SW 1271 (cell line): Measurements from ENCODE around the gene SERINC5.
"Not testable (repeated sequence)": the region's sequence is repeated elsewhere in the genome, so short reads cannot be mapped to it uniquely, and the experiment has no call there.

Source experiments
- DNase-seq, 2 experiments: peaks; one replicate each; lab custom pipeline; 2025; lab: John Stamatoyannopoulos, UW

Gene SERINC5

DNA sequence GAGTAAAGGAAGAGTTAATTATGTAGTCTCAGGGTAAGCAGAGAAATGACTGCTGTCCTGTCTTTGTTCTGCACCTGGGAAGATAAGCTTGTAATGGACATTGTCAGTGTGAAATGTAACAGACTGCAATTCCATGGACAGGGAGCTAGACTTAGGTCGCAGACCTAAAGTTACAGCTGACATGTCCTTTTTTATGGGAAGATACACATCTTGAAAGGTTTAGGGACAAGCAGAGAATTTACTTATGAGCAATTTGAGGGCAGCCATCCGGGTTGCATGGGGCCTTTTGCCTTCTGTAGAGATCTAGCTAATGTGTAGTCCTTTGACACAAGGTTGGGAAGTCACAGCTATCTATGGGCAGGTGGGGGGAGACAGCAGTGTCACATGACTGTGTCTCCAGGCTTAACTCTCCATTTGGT, 85.7 kb downstream of the SERINC5 start:
- no peak for DNase-seq

DNA sequence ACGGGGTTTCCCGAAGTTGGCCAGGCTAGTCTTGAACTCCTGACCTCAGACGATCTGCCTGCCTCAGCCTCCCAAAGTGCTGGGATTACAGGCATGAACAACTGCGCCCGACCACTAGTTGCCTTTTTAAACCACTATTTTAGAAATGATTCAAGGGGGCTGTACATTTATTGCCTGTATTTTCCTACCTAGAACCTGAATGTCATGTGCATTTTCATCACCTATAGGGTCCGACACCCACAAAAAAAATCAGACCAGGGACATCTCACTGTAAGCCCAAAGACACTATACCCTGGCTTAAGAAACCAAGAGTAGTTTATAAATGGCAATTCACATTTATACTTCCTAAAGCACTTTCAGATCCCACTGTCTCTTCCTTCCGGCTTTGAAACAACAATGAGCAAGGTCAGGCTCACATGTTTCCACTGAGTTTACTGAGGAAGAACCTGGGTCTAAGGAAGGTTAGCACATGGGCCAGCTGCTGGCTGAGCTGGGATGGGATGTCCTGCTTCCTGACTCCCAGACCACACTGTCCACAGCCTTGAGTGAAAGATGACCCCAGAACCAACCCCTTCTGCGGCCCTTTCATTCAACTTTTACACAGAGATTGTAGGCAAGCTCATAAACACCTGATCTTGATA, 87.3 kb downstream of the SERINC5 start:
- no peak for DNase-seq

DNA sequence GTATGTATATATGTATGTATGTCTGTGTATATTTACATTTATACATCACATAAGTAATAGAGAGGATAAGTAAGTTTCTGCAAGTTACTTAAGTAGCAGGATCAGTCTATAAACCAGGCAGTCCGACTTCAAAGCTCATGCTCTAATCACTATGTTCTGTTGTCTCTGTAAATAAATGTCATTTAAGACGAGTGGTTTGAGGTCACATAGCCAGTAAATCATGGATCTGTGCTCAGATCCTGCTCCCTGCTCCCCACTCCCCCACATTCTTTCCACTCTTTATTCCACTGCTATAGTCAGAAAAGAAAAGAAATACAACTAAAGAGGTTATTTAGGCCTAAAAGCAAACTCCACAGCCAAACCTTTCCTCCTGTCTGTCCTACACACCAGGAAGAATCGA, 90.4 kb downstream of the SERINC5 start:
- DNase-seq: no peak

DNA sequence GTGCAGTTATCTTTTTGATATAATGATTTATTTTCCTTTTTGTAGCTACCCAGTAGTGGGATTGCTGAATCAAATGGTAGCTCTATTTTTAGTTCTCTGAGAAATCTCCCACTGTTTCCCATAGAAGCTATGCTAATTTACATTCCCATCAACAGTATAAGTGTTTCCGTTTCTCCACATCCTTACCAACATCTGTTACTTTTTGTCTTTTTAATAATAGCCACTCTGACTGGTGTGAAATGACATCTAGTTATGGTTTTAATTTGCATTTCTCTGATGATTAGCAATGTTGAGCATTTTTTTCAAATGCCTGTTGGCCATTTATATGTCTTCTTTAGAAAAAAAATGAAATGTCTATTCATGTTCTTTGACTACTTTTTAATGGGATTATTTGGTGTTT, 94.7 kb downstream of the SERINC5 start:
- DNase-seq: no peak

DNA sequence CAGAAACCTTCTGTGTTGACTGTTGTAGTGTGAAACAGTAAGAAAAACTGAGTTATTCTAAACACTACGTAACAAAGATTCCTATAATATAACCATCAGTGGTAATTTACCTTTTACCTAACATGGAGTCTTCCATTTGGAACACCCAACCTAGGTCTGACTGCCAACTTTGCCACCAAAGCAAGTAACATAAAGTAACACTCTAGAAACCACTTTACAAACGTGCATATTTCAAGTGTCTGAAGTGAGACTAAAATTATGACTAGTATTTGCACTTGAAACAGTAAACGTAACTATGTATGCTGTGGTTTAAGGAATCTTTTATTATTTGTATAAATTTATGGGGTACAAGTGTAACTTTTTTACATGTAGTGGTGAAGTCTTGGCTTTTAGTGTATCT, 95.6 kb downstream of the SERINC5 start:
- DNase-seq: no peak

DNA sequence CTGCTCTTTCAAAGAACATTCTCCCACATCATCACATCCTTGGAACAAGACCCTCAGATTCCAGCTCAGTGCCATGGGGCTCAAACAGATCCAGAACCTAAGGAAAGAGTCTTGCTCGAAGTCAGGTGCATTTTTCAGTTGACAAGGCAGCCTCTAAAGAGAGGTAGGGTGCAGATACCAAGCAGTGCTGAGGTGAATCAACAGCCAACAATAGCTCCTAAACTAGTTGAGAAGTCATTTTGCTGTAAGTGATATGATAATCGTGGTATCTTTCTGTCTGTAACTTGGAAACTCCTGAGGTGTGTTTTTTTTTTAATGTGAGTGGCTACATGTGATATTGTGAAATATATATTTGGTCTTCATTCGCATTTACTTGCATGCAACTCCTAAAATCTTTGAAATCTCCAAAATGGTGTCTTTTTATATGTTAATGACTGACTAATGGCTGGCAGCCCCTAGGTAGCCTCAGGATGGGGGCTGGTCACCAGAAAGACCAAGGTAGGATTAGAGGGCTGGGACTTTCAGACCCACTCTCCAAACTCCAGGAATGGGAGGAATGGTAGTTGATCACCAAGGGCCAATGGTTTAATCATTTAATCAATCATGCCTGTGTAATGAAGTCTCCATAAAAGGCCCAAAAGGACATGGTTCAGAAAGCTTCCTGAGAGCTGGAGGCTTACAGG, 96.6 kb downstream of the SERINC5 start:
- no peak for DNase-seq

DNA sequence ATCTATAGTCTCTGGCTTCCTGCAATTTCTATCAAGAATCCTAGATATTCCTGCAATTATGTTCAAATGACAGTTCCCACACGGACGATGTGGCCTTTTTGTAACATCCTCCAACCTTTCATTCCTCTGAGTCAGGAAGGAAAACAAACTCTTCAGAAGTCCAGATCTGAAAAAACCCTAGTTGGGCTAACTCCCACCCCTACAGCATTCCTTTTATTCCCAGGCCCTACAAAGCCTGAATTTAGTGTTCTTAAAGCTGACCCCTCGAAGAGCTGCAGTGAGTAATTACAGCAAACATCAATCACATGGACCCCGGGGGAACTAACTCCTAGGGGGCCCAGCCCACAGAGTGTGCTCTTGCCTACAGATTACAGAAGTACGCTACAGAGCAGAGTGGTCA, 99.7 kb downstream of the SERINC5 start:
- no peak for DNase-seq

DNA sequence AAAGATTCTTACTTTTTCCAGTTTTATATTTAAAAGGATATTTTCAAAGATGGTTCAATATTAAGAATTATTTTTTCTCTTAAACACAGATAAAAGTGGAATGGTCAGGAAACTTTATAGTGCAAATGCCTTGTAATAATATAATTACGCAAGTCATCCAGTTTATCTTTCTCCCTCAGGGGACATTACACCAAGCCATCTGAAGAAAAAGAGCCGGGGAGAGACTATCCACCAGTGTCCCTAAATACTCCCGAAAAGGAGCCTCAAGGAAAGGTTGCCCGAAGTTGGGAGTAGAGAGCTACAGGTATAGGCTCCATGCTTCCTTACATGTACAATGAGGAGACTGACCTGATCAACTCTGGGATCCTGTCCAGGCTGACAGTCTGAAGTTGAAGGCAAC, 101.1 kb downstream of the SERINC5 start:
- no peak for DNase-seq

DNA sequence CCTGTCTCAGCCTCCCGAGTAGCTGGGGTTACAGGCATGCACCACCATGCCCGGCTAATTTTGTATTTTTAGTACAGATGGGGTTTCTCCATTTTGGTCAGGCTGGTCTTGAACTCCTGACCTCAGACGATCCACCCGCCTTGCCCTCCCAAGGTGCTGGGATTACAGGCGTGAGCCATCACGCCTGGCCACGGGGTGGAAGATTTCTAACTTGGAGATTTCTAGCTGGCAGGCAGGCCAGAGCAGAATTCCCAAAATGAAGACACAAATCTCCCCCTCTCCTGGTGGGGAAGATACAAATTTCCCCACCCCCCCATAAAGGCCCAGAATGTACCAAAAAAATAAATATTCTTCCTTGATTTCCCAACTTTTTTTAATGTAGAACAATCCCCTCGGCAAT, 101.6 kb downstream of the SERINC5 start:
- DNase-seq: not testable (repeated sequence)

DNA sequence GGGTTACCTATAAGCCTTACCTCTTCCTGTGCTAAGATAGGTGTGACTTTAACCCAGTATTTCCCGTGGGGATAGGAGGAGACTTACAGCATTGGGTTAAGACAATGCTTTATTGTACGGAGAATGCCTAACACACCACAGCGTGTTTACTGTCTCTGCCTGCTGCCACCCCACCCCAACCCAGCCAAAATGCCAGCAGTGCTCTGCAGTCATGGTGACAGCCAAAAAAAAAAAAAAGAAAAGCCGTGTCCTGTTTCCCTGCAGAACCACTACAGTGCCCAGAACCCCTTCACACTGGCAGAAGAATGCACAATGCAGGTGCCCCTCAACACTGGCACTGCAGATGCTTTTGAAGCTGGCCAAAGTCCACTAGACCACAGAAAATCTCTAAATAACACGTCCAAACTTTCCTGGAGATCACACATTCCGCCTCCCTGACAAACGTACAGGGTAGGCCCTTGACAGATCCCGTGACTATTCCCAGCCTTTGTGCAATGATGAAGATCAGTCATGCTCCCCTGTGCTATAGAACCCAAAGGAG, 102.2 kb downstream of the SERINC5 start:
- no peak for DNase-seq

DNA sequence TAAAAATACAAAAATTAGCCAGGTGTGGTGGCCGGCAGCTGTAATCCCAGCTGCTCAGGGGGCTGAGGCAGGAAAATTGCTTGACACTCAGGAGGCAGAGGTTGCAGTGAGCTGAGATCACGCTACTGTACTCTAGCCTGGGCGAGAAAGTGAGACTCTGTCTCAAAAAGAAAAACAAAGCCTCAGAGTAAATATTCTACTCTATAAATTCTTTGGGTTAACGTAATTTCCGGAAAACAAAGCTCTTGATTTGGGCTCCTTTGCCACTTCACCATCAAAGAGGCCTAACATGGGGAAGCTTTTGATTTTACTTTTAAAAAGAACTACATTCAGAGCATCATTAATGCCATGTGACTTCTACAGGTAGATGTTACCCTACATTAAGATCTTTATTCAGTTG, 103.1 kb downstream of the SERINC5 start:
- DNase-seq: no peak

DNA sequence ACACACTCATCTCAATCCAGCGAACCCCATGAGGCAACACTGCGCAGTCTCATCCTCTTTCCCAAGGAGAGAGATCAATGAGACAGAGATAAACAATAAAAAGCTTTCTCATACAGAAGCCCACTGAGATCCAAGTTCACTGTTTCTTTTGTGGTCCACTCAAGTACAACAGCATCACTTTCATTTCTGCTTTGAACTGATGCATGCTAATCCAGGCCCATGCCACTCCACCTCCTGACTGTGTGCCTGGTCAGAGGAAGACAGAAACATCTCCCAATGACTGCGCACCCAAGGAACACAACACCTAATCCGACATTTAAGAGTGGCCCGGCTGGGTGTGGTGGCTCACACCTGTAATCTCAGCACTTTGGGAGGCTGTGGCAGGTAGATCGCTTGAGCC, 104.0 kb downstream of the SERINC5 start:
- DNase-seq: no peak

DNA sequence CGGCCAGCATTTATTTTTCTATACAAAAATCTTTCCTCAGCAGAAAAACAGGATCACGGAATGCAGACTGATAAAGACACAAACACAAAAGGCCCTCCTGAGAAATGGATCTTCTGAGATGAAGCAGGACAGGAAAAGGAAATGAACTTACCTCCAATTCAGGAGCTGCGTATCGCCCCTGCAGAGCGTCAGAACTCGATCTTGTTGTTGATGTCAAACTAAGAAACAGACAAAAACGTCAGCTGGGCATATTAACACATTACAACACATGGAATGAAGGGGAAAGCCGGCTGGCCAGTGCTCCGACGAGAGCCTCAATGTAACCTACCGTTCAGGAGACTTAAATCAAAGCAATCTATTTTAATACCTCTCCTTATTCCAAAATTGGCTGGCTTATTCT, 105.1 kb downstream of the SERINC5 start:
- DNase-seq: no peak

DNA sequence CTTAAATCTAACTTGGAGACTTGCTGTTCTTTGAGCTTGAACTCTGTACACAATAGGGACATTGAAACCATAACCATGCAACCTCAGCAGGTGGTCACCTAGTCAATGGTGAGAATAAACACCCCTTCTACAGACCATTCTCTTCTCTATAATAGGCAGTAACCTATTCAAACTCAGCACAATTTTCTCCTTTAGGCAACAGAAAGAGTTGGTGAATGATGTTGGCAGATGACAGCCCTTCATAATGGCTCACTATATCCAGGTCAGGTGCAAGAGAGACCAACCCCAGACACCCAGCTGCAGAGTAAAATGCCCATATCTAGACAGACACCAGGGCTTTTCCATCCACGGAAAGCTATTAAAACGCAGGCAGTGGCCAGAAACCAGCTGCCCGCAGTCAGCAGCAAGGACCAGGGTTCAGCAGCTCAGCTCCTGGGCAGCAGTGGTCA, 106.7 kb downstream of the SERINC5 start:
- DNase-seq: no peak

DNA sequence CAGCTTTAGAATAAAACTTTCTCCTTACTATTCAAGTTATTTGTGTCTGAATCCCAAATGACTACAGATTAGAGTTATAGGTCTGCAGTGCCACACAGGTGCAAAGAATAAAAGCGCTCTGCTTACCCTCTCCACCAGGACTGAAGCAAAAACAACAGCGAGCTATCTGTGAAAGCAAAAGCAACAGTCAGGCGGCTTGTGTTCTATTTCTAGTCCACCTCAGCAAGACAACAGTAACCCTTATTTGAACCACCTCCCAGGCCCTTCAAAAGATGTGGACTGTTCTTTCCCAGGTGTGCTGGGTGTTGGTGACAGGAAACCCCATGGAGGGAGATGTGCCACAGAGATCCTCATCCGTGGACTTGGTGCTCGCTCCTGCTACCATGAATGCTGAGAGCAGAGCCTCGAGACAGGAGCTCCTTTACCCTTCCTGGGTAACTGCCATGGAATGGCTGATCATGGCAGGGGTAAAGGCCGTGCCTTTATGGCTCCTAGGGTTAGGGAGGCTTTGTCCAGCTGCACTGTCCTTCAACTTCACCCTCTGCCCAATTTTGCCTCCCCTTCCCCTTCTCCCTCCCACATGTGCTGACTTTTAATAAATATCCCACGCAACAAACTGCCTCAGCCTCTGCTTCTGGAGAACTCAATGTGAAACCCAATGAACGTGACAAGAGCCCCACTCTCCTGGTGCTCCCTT, 108.6 kb downstream of the SERINC5 start:
- no peak for DNase-seq

DNA sequence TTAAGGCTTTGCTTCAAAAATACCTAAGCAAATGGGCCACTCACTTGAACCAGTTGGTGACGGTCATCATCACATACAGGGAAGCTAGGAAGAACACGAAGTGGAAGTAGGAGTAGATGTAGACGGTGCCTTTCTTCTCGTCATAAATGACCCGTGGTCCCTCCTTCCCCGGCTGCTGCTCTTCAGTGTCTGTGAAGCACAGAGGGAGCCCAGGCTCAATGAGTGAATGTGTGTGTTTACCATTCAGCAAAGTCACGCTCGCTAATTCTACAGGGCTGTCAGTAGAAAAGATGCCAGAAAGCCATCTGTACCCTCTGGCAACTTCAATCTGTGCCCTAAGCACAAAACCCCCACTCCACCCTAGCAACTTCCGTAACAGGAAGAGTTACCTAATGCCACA, 109.8 kb downstream of the SERINC5 start:
- DNase-seq: no peak

DNA sequence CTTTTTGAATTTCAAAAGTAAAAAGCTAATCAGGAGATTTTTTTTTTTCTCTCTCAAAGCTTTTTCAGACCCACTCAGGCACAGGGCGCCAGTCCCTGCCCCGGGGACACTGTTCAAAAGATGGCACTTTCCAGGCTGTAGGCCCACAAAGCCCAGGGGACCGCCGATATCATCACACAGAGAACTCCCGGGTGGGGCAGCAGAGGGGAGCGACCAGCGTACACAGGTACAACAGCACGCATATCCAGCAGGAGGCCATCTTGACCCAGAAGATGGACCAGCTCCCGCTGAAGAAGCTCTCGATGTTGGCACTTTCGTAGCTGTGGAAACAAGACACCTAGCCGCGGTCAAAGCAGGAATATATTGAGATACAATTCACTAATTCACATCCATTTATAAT, 112.4 kb downstream of the SERINC5 start:
- DNase-seq: no peak

DNA sequence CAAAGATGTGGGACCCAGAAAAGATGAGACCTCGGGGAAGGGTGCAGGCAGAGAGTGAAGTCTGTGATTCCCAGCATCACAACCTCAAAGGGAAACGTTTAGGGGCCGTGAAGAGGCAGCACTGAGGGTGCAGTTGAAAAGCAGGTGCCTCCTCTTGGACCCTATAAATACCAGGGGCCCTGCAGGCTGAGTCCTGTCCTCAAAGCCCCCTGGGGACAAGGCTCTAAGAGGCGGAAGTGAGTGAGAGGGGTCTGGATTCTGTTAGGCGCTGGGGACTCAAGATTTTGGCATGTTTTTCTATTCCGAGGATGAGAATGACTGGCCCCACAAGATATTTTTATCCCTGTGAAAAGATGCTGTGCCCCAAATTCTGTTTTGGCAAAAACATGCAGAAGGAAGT, 112.9 kb downstream of the SERINC5 start:
- DNase-seq: no peak

DNA sequence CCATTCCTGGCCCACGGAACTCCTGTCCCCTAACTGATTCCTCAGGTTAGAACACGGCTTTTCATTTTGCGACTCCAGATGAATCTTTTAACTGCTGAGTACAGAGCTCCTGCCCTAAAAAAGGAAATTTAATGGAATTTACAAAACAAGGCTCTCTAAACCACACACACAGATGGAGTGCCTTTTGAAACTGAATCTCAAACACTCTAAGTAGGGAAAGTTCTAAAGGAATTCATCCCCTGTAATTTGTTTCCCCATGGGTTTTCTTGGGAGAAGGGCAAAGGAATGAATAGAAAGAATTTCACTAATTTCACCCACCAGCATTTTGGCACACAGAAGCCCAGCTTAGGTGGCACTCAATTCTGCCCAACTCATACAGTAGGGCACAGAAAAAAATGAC, 114.2 kb downstream of the SERINC5 start:
- no peak for DNase-seq

DNA sequence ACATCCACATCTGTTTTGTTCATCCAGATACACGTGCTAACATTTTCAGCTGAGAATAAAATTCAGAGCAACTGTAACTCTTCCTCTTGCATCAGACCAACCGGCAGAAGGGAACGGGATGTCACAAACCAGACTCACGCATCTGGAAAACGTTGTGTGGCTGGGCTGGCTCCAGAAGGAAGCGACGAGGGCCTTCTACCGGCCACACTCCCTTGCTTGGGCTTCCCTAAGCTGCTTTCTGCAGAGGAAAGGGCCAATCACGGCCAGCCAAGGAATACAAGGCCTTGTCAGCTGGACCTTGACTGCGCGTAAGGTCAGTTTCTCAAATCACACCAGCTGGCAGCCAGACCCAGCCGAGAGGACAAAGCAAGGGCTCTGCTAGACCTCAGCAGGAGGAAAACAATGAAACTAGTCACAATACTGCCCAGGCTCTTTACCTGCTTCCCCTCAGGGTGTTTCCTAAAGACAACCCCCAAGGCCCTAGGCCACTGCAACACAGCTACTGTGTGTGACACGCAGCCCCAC, 114.6 kb downstream of the SERINC5 start:
- DNase-seq: no peak

DNA sequence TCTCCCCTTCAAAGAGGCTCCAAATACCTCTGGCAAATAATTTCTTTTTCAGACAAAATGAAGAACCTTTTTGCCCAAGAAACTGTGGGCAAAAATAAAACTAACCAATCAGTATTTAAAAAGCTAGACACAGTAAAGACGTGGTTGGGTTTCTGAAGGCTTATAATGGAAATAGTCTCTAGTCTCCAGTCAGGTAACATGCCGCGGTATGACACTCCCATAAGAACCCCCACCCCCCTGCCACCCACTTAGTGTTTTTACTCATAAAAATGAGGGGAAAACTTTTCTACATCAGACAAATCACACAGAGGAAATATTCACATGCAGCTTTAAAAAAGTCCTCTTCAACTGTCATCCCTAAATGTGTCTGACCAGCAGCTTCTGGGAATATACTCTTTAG, 115.4 kb downstream of the SERINC5 start:
- no peak for DNase-seq

DNA sequence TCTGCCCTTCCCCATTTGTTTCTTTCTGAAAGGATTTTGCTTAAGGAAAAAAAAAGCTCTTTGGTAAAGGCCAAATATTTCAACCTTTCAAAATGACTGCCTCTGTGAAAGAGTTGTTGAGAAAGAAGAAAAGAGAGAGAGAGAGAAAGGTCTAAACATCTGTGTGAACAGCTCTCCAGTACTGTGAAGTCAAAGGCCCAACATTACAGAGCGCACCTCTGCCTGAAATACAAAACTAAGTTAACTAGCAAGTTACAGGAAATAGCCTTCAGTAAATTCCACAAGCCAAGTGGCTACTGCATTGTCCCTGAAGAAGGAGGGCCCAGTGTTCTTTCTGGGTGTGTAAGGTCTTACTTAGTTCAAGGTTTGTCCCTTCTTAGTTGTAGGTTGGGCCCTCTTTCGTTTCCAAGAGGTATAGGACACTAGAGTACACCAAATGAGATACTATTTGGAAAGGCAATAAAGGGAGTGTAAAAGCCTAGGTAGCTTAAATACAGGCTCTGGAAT, 116.3 kb downstream of the SERINC5 start:
- DNase-seq: no peak

DNA sequence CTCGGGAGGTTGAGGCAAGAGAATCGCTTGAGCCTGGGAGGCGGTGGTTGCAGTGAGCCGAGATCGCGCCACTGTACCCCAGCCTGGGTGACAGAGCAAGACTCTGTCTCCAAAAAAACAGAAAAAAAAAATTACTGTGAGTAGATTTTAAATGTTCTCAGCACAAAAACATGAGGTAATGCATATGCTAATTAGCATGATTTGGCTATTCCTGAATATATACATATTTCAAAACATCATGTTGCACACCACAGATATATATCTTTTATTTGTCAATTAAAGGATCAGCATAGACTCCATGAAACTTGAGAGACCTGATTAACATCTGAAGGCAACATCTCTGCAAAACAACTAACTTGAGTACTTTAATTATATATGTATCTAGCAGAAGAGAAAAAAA, 117.4 kb downstream of the SERINC5 start:
- DNase-seq: no peak
